SH-SY5Y (cell line): Measurements from ENCODE around the gene EHD1.

Source experiments
- GATA2 ChIP-seq: IDR thresholded peaks from 2 replicates; pipeline ENCODE4 v1.6.1; 2011; ENCODE audit warnings: mild to moderate bottlenecking, low read depth, low read length
- GATA3 ChIP-seq: IDR thresholded peaks from 2 replicates; pipeline ENCODE4 v1.6.1; 2011; ENCODE audit warnings: low read depth, mild to moderate bottlenecking, low read length, moderate library complexity

The EHD1 gene

GRCh38 chr11:64852804-64853509 lies 25.5 kb downstream of the EHD1 start:
- TF ChIP-seq GATA3: no peak
- TF ChIP-seq GATA2: no peak

- TF ChIP-seq GATA3: no peak
- TF ChIP-seq GATA2: no peak
Observed at GRCh38 chr11:64851831-64852351, 26.5 kb downstream of the EHD1 start.

GRCh38 chr11:64850979-64851567 lies 27.3 kb downstream of the EHD1 start:
- TF ChIP-seq GATA3 (no peak), GATA2 (no peak)

GRCh38 chr11:64849598-64850356 lies 28.6 kb downstream of the EHD1 start:
- TF ChIP-seq GATA2: no peak

GRCh38 chr11:64848826-64849597 lies 29.4 kb downstream of the EHD1 start:
- TF ChIP-seq GATA3: no peak
- TF ChIP-seq GATA2: no peak

GRCh38 chr11:64848214-64848825 lies 30.1 kb downstream of the EHD1 start:
- TF ChIP-seq GATA3 (no peak), GATA2 (no peak)

DNA sequence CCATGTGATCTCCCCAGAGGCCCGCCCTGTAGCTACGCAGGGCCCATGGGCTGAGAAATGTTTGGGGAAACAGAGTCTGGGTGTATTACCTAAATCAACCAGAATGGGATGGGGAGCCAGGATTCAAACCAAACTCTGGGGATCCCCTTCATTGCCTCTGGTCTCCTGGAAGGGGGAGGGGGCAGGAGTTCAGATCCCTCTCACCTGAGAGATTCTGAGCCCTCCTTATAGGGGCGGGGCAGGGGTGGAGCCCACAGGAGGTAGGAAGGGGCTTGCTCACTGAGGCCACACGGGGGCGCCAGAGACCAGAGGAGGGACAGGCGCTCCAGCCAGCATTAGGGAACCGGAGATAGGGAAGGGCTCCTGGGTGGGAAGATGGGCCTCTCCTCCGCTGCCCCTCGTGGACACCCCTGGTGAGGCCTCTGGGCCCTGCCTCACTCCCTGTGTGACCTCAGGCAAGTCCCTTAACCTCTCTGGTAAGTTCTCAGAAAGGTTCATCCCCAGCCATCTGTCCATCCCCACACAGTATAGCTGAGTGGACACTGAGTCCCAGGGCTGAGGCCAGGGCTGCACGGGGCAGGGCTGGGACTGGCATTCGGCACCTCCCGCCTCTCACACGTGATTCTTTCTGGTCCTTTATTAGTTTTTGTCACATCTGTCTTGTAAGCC lies 31.3 kb downstream of the EHD1 start:
- TF ChIP-seq GATA3: no peak
- TF ChIP-seq GATA2: no peak

DNA sequence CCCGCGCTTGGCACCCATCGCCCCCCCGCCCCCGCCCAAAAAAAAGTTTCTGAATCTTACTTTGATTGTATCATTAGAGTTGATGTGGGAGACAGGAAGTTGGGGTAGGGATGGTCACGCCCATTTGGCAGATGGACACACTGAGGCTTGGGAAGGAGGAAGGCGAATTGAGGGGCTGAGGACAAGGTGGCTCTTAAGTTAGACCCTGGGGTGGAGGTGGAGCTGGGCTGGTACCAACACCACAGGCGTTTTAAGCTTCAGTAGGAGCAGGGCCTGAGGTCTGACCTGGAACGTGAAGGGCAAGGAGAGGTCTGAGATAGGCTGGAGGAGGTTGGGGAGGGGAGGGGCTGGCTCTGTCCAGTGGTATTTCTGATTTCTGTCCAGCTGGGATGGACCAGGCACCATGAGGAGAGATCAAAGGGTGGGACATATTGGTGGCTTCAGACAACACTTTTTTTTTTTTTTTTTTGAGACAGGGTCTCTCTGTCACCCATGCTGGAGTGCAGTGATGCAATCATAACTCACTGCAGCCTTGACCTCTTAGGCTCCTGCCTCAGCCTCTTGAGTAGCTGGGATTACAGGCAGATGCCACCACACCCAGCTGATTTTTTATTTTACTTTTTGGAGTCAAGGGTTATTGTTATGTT lies 33.2 kb downstream of the EHD1 start:
- TF ChIP-seq GATA3 (no peak), GATA2 (no peak)

GRCh38 chr11:64844330-64845128 lies 33.9 kb downstream of the EHD1 start, which contains the start of gene CDC42BPG:
CDC42BPG (minus strand) TSS chr11:64844653; CDS start chr11:64844569, 84 bp downstream.
- no peak for TF ChIP-seq GATA2
- no peak for TF ChIP-seq GATA3

DNA sequence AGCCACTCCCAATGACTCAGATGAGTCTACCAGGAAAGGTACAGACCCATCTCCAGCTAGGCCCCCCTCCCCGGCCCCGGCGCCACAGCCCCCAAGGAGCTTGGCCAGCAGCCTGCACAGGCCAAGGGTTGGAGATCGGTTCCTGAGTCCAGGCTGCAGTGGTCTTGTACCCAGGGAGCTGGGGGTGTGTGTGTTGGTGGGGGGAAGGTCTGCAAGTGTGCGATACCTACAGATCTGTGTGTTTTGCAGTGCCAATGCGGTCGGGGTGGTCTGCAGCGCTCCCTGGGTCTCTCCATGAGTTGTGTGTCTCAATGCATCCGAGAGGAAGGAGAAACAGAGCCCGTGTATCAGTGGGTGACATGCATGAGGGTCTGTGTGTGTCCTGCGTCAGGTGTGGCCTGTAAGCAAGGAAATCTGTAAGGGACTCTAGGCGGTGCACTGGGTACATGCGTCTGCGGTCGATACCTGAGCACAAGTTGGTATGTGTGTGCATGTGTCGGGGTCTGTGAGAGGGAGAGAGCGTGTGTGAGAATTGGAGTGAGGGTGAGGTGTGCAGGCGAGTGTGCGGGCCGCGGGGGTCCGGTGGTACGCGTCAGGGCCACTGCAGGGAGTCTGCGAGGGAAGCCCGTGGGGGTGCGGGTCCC lies 34.6 kb downstream of the EHD1 start:
- no peak for TF ChIP-seq GATA2
- no peak for TF ChIP-seq GATA3

DNA sequence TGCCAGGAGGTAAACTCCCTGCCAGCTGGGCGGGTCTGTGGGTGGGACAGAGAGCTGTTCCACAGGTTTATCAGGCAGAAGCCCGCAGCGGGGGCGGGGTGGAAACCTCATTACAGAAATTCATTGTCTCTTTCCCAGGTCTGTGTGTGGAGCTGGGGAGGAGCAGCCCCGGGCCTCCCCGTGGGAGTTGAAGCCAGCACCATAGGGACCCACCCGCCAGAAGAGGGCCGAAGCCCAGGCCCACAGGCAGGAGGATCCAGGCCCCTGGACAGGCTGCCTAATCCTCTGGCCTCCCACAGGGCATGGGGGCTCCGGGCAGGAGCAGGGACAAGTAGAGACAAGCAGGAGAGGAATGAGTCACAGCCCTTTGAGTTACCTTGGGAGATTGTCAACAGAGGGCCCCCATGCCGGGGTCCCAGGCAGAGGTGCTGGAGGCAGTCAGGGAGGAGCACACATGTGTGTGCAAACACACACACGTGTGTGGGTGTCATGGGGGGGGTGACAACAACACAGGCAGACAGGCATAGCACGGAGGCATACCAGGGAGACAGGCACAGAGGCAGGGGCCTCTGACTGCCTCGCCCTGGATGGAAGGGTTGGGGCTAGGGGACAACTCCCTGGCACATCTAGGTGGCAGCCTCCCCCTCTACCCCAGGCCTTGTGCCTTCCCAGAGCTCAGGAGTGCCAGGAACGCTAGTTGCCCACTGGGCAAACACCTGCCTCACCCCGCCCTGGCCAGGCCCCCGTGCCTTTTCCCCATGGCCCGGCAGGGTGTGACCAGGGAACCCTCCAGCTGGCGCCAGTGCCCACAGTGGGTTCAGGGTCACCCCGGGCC lies 35.4 kb downstream of the EHD1 start:
- TF ChIP-seq GATA2: no peak
- no peak for TF ChIP-seq GATA3
